OCI-LY7 (cell line): ENCODE results near the gene PLD6.

ENCODE experiments used
- EZH2phosphoT487 ChIP-seq: fragments of 200-600 bp; sonication (generic); IDR thresholded peaks from 2 replicates; pipeline ENCODE4 v1.6.1; 2018; ENCODE audit warnings: low read depth, borderline replicate concordance, mild to moderate bottlenecking, mixed run types, antibody characterized with exemption, low read length, moderate library complexity, mixed read lengths
- TF ChIP-seq, protein P1 (sequence below): fragments of 200-600 bp; sonication (generic); conservative IDR thresholded peaks from 2 replicates; pipeline ENCODE4 v1.5.1; 2014; ENCODE audit warnings: mild to moderate bottlenecking, antibody characterized with exemption, low read length, moderate library complexity, mixed read lengths

GRCh38 chr17:17172990-17173389 is 33.1 kb downstream of the PLD6 start:
- TF ChIP-seq, protein P1, sequence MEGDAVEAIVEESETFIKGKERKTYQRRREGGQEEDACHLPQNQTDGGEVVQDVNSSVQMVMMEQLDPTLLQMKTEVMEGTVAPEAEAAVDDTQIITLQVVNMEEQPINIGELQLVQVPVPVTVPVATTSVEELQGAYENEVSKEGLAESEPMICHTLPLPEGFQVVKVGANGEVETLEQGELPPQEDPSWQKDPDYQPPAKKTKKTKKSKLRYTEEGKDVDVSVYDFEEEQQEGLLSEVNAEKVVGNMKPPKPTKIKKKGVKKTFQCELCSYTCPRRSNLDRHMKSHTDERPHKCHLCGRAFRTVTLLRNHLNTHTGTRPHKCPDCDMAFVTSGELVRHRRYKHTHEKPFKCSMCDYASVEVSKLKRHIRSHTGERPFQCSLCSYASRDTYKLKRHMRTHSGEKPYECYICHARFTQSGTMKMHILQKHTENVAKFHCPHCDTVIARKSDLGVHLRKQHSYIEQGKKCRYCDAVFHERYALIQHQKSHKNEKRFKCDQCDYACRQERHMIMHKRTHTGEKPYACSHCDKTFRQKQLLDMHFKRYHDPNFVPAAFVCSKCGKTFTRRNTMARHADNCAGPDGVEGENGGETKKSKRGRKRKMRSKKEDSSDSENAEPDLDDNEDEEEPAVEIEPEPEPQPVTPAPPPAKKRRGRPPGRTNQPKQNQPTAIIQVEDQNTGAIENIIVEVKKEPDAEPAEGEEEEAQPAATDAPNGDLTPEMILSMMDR, result no peak
- no peak for TF ChIP-seq EZH2phosphoT487
